Measurements from ENCODE around the gene CCK. TPM values are rescaled to one million over a fixed set of nuclear protein-coding genes. Genes with fewer than 3 reads are reported as not detected.

CCK gene
- total and polyA plus RNA-seq, 12 donors = not detected

DNA sequence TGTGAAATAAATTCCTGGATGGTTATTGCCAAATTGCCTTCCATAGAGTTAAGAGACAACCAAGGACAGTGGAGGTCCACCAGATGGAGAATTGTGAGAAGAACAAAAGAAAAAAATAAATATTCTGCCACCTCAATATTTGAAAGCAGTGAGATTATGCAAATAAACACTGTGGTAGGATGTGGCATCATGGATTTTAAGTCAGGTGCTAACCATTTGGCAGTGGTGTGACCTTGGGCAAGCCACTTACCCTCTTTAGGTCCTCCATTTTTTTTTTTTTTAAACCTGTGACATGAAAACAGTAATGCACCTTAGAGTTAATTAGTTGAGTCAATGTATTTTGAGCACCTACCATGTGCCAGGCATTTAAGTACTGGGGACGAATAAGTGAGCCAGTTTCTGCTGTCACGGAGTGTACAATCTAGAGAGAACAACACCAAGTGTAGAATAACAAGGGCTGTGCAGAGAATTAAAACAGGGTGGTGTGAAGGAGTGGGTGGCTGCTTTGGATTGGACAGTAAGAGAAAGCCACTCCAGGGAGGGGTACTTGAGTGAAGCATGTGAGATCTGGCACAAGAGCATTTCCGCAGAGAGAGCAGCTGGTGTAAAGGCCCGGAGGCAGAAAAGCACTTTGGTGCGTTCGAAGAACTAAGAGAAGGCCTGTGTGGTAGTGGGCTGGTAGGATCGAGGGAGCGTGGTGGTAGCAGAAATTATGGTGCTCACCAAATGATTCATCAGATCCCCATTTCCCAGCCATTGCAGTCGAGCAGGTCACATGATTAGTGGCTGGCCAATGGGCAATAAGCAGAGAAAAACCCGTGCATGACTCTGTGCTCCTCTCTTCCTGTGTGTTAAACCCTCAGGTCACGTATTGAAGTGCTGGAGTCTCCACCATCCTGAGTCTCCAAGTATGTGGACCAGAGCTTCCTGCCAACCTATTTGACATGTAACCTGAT lies 39.2 kb downstream of the CCK start:
- no peaks in the 10 kb centered on the region for H3K27me3 ChIP-seq
- TF ChIP-seq, protein P1, sequence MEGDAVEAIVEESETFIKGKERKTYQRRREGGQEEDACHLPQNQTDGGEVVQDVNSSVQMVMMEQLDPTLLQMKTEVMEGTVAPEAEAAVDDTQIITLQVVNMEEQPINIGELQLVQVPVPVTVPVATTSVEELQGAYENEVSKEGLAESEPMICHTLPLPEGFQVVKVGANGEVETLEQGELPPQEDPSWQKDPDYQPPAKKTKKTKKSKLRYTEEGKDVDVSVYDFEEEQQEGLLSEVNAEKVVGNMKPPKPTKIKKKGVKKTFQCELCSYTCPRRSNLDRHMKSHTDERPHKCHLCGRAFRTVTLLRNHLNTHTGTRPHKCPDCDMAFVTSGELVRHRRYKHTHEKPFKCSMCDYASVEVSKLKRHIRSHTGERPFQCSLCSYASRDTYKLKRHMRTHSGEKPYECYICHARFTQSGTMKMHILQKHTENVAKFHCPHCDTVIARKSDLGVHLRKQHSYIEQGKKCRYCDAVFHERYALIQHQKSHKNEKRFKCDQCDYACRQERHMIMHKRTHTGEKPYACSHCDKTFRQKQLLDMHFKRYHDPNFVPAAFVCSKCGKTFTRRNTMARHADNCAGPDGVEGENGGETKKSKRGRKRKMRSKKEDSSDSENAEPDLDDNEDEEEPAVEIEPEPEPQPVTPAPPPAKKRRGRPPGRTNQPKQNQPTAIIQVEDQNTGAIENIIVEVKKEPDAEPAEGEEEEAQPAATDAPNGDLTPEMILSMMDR (IDR thresholded peaks at IDR 0.05) = no peak
- no peak overlapping the region for H3K27ac ChIP-seq
- peaks cover 3 to 24% (median 17%) of the 10 kb centered on the region in 9 donors for H3K4me1 ChIP-seq
- intact Hi-C loops (cut with DNase I) = loop anchor here in 2 of 10 donors (5.0 to 10.0 kb wide), 2 partner anchors 216 to 318 kb away; no protein-coding TSS in a partner anchor
- DNase-seq (no peak), ATAC-seq (no peak)
- WGBS, 2 donors = 80 to 84% methylated on average over 11 of the region's 11 CpGs
- no peaks in the 10 kb centered on the region for H3K9me3 ChIP-seq
- no peak overlapping the region for H3K4me3 ChIP-seq
- peaks cover 0 to 47% (median 8%) of the 10 kb centered on the region in 9 donors for H3K36me3 ChIP-seq

GRCh38 chr3:42225486-42226363 lies 40.3 kb downstream of the CCK start:
- TF ChIP-seq, protein P1 (IDR thresholded peaks at IDR 0.05) = no peak

DNA sequence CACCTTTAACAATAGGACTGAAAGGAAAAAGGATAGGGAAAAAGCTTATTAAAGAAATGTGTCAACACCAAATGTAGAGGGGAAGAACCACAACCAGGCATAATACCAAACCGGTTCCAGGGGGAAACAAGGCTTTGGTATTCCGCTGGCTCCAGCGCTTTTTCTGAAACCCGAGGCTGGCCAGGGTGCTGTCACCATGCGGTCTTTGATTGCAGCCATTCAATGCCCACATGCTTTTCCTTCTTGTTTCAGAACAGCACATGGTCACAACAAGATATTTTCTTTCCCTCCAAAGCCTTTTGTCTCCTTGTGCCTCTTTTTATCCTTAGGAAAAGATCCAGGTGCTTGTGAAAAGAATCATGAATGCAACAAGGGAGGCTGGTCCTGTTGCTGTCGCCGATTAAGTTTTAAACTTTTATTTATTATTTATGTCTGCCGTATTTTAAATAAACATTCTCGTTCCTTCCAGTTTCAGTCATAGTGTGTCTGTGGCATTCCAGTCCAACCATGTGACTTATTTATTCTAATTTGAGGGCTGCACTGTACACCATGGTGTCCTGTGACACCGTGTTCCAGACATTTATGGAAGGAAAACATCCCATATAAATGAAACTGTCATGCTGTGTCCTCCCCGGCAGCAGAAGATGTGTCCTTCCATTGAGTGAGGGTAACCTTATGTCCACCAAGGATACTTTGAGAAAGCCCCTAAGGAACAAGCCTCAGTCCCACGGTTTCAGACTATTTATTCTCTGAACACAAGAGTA lies 41.1 kb downstream of the CCK start:
- intact Hi-C loops (cut with DNase I) = loop anchor here in 2 of 10 donors (5.0 to 10.0 kb wide), 2 partner anchors 217 to 320 kb away; no protein-coding TSS in a partner anchor
- 59 to 60% methylated on average over 12 of the region's 12 CpGs for WGBS, 2 donors
- H3K27ac ChIP-seq = peak overlapping the region in 8 of 10 donors; percentile 3 to 81 (median 40)

More at GRCh38 chr3:42225486-42226363, 40.3 kb downstream of the CCK start:
- no peaks in the 10 kb centered on the region for H3K9me3 ChIP-seq
- H3K27ac ChIP-seq = peak overlapping the region in 3 of 10 donors; percentile 35 to 53 (median 46)
- DNase-seq (no peak), ATAC-seq (no peak)
- no peaks in the 10 kb centered on the region for H3K27me3 ChIP-seq
- intact Hi-C loops (cut with DNase I) = loop anchor here in 2 of 10 donors (5.0 to 10.0 kb wide), 2 partner anchors 217 to 319 kb away; no protein-coding TSS in a partner anchor
- H3K4me3 ChIP-seq = no peak overlapping the region
- H3K4me1 ChIP-seq = peaks cover 3 to 24% (median 17%) of the 10 kb centered on the region in 9 donors
- WGBS, 2 donors = 76 to 97% methylated on average over 5 of the region's 5 CpGs
- H3K36me3 ChIP-seq = peaks cover 0 to 57% (median 8%) of the 10 kb centered on the region in 9 donors

More for the DNA sequence above, 41.1 kb downstream of the CCK start:
- no peak overlapping the region for H3K4me3 ChIP-seq
- H3K4me1 ChIP-seq = peaks cover 3 to 20% (median 14%) of the 10 kb centered on the region in 9 donors
- TF ChIP-seq, protein P1 (IDR thresholded peaks at IDR 0.05) = no peak
- ATAC-seq (peak in 7 of 8 donors; percentile 35 to 94 (median 62)), DNase-seq (no peak)
- H3K36me3 ChIP-seq = peaks cover 0 to 66% (median 8%) of the 10 kb centered on the region in 9 donors
- H3K27me3 ChIP-seq = no peaks in the 10 kb centered on the region
- H3K9me3 ChIP-seq = no peaks in the 10 kb centered on the region

Data from heart right ventricle (tissue), 16 donors.